Naive thymus-derived CD4-positive, alpha-beta T cell (primary cell): Measurements from ENCODE around the gene BLVRB. TPM values are rescaled to one million over a fixed set of nuclear protein-coding genes. Genes with fewer than 3 reads are reported as not detected.
"Not testable (repeated sequence)": the region's sequence is repeated elsewhere in the genome, so short reads cannot be mapped to it uniquely, and the experiment has no call there.

ENCODE experiments used
- ATAC-seq: fragments of 150-1000 bp; cut with Tn5 transposase; 2 replicates; pipeline ENCODE4 v1.10.0; 2021; ENCODE audit warnings: mild to moderate bottlenecking, moderate library complexity
- CTCF ChIA-PET: fragments of 350-600 bp; sonication (Branson Sonifier 250); formaldehyde crosslinking; loops from one replicate; lab custom pipeline; 2021; ENCODE audit warnings: antibody characterized with exemption; lab: Charles Lee
- POLR2A ChIA-PET: fragments of 350-600 bp; sonication (Branson Sonifier 250); formaldehyde crosslinking; loops from one replicate; lab custom pipeline; 2021; ENCODE audit warnings: antibody characterized with exemption, inconsistent platforms; lab: Charles Lee
- DNase-seq, 9 donors: peaks; one replicate each; pipeline versions ENCODE4 v3.0.0 to v3.0.0-alpha.2; 2020 to 2022; ENCODE audit warnings: mixed read lengths in 1 of 9
- H3K27ac ChIP-seq: one replicate; pipeline ENCODE4 v1.7.0; 2013; ENCODE audit warnings: mild to moderate bottlenecking, low read depth, low read length, moderate library complexity
- H3K27me3 ChIP-seq, 2 donors: one replicate each; pipeline ENCODE4 v1.7.0; 2013; ENCODE audit warnings: low read length in 2 of 2, mild to moderate bottlenecking in 2 of 2, moderate library complexity in 2 of 2; ENCODE audit not compliant: control insufficient read depth in 2 of 2, insufficient read depth in 2 of 2
- H3K36me3 ChIP-seq, 3 experiments: 1 replicate in 2 of 3; 2 replicates in 1 of 3; pipeline ENCODE4 v1.7.0; 2013; ENCODE audit warnings: low read length in 3 of 3, mild to moderate bottlenecking in 3 of 3, moderate library complexity in 1 of 3; ENCODE audit not compliant: insufficient read depth in 3 of 3, control insufficient read depth in 2 of 3
- H3K4me1 ChIP-seq, 2 donors: one replicate each; pipeline ENCODE4 v1.7.0; 2013; ENCODE audit warnings: low read length in 2 of 2, mild to moderate bottlenecking in 2 of 2, moderate library complexity in 1 of 2; ENCODE audit not compliant: control insufficient read depth in 2 of 2, insufficient read depth in 2 of 2
- H3K4me3 ChIP-seq: 2 replicates; pipeline ENCODE4 v1.7.0; 2013; ENCODE audit warnings: mild to moderate bottlenecking, low read length
- H3K9me3 ChIP-seq, 3 experiments: 1 replicate in 2 of 3; 2 replicates in 1 of 3; pipeline ENCODE4 v1.7.0; 2013; ENCODE audit warnings: low read length in 3 of 3; ENCODE audit not compliant: control insufficient read depth in 2 of 3
- H3K27ac Mint-ChIP-seq, 9 donors: one replicate each; pipeline ENCODE4 v1.8.0; 2020 to 2022; ENCODE audit warnings: mixed read lengths in 9 of 9, mild to moderate bottlenecking in 8 of 9, moderate library complexity in 5 of 9, inconsistent platforms in 2 of 9
- H3K27me3 Mint-ChIP-seq, 5 donors: one replicate each; pipeline ENCODE4 v1.8.0; 2021 to 2022; ENCODE audit warnings: mixed read lengths in 5 of 5, mild to moderate bottlenecking in 1 of 5
- H3K36me3 Mint-ChIP-seq, 5 donors: one replicate each; pipeline ENCODE4 v1.8.0; 2020 to 2022; ENCODE audit warnings: mixed read lengths in 5 of 5, mild to moderate bottlenecking in 3 of 5, inconsistent platforms in 1 of 5
- H3K4me1 Mint-ChIP-seq, 7 donors: one replicate each; pipeline ENCODE4 v1.8.0; 2020 to 2022; ENCODE audit warnings: mixed read lengths in 7 of 7, mild to moderate bottlenecking in 3 of 7, inconsistent platforms in 1 of 7
- H3K4me3 Mint-ChIP-seq, 10 donors: one replicate each; pipeline ENCODE4 v1.8.0; 2020 to 2022; ENCODE audit warnings: mild to moderate bottlenecking in 10 of 10, mixed read lengths in 10 of 10, moderate library complexity in 6 of 10, inconsistent platforms in 2 of 10
- H3K9me3 Mint-ChIP-seq, 11 donors: one replicate each; pipeline ENCODE4 v1.8.0; 2020 to 2022; ENCODE audit warnings: mixed read lengths in 11 of 11, mild to moderate bottlenecking in 4 of 11, inconsistent platforms in 1 of 11, moderate library complexity in 1 of 11
- intact Hi-C, 2 donors: fragments of 100-400 bp; cut with micrococcal nuclease; formaldehyde crosslinking; loops; one replicate each; pipeline ENCODE4 v1.15.1; 2023
- polyA plus RNA-seq, 2 donors: library from polyadenylated mRNA; unstranded; fragments of 300-500 nt; fragmentation: Illumina TruSeq; gene quantifications; one replicate each; pipeline ENCODE4 v1.2.3, GENCODE V29; 2021
- total RNA-seq, 6 experiments: library from RNA in 5 of 6; stranded (reverse) in 5 of 6; gene quantifications; 1 replicate in 5 of 6; 2 replicates in 1 of 6; pipeline ENCODE4 v1.2.3 and lab custom pipeline; 2021 to 2026

BLVRB gene
- total and polyA plus RNA-seq, 7 experiments from 2014 or later: 11.0 to 42.2 (median 14.3) TPM

- H3K9me3 Mint-ChIP-seq: no peaks in the 10 kb centered on the region
- Histone ChIP-seq H3K27me3 (no peaks in the 10 kb centered on the region), H3K4me3 (no peak overlapping the region), H3K4me1 (no peaks in the 10 kb centered on the region), H3K9me3 (no peaks in the 10 kb centered on the region), H3K27ac (no peak overlapping the region), H3K36me3 (no peaks in the 10 kb centered on the region)
- CTCF ChIA-PET: no interaction called here
- DNase-seq: no peak
- H3K27me3 Mint-ChIP-seq: peaks cover 0 to 19% (median 10%) of the 10 kb centered on the region in 5 donors
- H3K36me3 Mint-ChIP-seq: peaks cover 0 to 4% (median 0%) of the 10 kb centered on the region in 5 donors
- POLR2A ChIA-PET: no interaction called here
- H3K4me1 Mint-ChIP-seq: no peaks in the 10 kb centered on the region
- no peak overlapping the region for H3K4me3 Mint-ChIP-seq
- no peak overlapping the region for H3K27ac Mint-ChIP-seq
- intact Hi-C loops: no loop called here
- no peak for ATAC-seq
Observed at GRCh38 chr19:40493778-40494177, 28.2 kb upstream of the BLVRB start.

- no peak overlapping the region for H3K4me3 Mint-ChIP-seq
- H3K9me3 Mint-ChIP-seq: no peaks in the 10 kb centered on the region
- H3K27ac Mint-ChIP-seq: no peak overlapping the region
- H3K36me3 Mint-ChIP-seq: peaks cover 0 to 4% (median 0%) of the 10 kb centered on the region in 5 donors
- no peak overlapping the region for H3K4me3 ChIP-seq
- no peaks in the 10 kb centered on the region for H3K4me1 ChIP-seq
- no peaks in the 10 kb centered on the region for H3K9me3 ChIP-seq
- peaks cover 9 to 25% (median 21%) of the 10 kb centered on the region in 5 donors for H3K27me3 Mint-ChIP-seq
- DNase-seq (no peak), ATAC-seq (no peak)
- peaks cover 0 to 9% (median 7%) of the 10 kb centered on the region in 7 donors for H3K4me1 Mint-ChIP-seq
- intact Hi-C loops: no loop called here
- no peaks in the 10 kb centered on the region for H3K36me3 ChIP-seq
- CTCF ChIA-PET: interaction anchor here (0.7 kb wide), 1 partner anchor 142 kb away, joined by 3 read pairs; no protein-coding TSS in a partner anchor
- no peak overlapping the region for H3K27ac ChIP-seq
- no peaks in the 10 kb centered on the region for H3K27me3 ChIP-seq
- POLR2A ChIA-PET: no interaction called here
Observed at GRCh38 chr19:40492274-40492673, 26.7 kb upstream of the BLVRB start.

DNA sequence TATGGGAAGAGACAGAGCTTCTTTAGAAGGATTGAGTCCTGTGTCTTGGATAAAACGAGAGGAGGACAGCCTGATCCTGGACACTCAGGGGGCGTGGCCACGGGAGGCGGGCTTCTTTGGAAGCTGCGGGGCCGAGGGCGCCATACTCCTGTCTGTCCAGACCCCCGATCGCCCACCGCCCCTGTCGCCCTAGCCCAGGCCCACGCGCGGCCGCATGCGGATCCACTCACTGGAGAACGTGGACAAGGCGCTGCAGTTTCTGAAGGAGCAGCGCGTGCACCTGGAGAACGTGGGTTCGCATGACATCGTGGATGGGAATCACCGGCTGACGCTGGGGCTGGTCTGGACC lies 24.3 kb upstream of the BLVRB start:
- no peak overlapping the region for H3K4me3 Mint-ChIP-seq
- ATAC-seq: no peak

GRCh38 chr19:40486017-40486416 lies 20.5 kb upstream of the BLVRB start:
- Histone ChIP-seq H3K4me1 (no peaks in the 10 kb centered on the region), H3K27ac (no peak overlapping the region), H3K4me3 (no peak overlapping the region), H3K36me3 (no peaks in the 10 kb centered on the region), H3K9me3 (no peaks in the 10 kb centered on the region), H3K27me3 (no peaks in the 10 kb centered on the region)
- H3K27me3 Mint-ChIP-seq: peaks cover 6 to 40% (median 20%) of the 10 kb centered on the region in 5 donors
- ATAC-seq (no peak), DNase-seq (no peak)
- H3K36me3 Mint-ChIP-seq: no peaks in the 10 kb centered on the region
- ChIA-PET CTCF (no interaction called here), POLR2A (no interaction called here)
- no peak overlapping the region for H3K4me3 Mint-ChIP-seq
- no peak overlapping the region for H3K27ac Mint-ChIP-seq
- peaks cover 0 to 9% (median 7%) of the 10 kb centered on the region in 7 donors for H3K4me1 Mint-ChIP-seq
- intact Hi-C loops: no loop called here
- no peaks in the 10 kb centered on the region for H3K9me3 Mint-ChIP-seq

More for the DNA sequence above, 24.3 kb upstream of the BLVRB start:
- no peaks in the 10 kb centered on the region for H3K36me3 ChIP-seq
- no peak overlapping the region for H3K4me3 ChIP-seq
- POLR2A ChIA-PET: no interaction called here
- H3K9me3 ChIP-seq: no peaks in the 10 kb centered on the region
- DNase-seq: no peak
- H3K27ac ChIP-seq: no peak overlapping the region
- H3K9me3 Mint-ChIP-seq: no peaks in the 10 kb centered on the region
- H3K4me1 Mint-ChIP-seq: peaks cover 0 to 9% (median 7%) of the 10 kb centered on the region in 7 donors
- CTCF ChIA-PET: no interaction called here
- no peaks in the 10 kb centered on the region for H3K4me1 ChIP-seq
- no peaks in the 10 kb centered on the region for H3K27me3 ChIP-seq
- no peak overlapping the region for H3K27ac Mint-ChIP-seq
- peaks cover 0 to 4% (median 0%) of the 10 kb centered on the region in 5 donors for H3K36me3 Mint-ChIP-seq
- intact Hi-C loops: no loop called here
- peaks cover 16 to 35% (median 20%) of the 10 kb centered on the region in 5 donors for H3K27me3 Mint-ChIP-seq

DNA sequence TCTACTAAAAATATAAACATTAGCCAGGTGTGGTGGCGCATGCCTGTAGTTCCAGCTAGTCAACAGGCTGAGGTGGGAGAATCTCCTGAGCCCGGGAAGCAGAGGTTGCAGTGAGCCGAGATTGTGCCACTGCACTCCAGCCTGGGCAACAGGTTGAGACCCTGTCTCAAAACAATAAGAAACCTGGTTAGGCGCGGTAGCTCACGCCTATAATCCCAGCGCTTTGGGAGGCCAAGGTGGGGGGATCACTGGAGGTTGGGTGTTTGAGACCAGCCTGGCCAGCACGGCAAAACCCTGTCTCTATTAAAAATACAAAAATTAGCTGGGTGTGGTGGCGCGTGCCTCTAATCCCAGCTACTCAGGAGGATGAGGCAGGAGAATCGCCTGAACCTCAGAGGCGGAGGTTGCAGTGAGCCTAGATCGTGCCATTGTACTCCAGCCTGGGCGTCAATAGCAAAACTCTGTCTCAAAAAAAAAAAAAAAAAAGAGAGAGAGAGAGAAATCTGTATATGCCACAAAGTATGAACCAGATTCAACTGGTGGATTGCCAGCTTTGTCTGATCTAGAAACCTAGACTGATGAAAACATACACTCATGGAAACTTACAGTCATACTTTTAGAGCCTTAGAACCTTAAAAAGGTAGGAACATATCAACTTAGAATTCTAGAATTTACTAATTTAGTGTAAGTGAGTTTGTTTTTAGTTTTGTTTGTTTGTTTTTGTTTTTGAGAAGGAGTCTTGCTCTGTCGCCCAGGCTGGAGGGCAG lies 10.5 kb upstream of the BLVRB start:
- H3K9me3 ChIP-seq, DNase-seq, H3K4me3 ChIP-seq, ATAC-seq, H3K27ac ChIP-seq, H3K9me3 Mint-ChIP-seq, intact Hi-C loops, H3K4me1 Mint-ChIP-seq, H3K4me1 ChIP-seq, H3K27ac Mint-ChIP-seq, H3K36me3 Mint-ChIP-seq, H3K27me3 Mint-ChIP-seq, H3K36me3 ChIP-seq, H3K4me3 Mint-ChIP-seq, H3K27me3 ChIP-seq: not testable (repeated sequence)
- ChIA-PET POLR2A (interaction anchor here (0.9 kb wide), 1 partner anchor 28 kb away, joined by 3 read pairs; no protein-coding TSS in a partner anchor), CTCF (interaction anchor here (0.8 kb wide), 1 partner anchor 786 kb away, joined by 4 read pairs; no protein-coding TSS in a partner anchor)

GRCh38 chr19:40474737-40475136 lies 9.2 kb upstream of the BLVRB start:
- CTCF ChIA-PET: interaction anchor here (1.0 kb wide), 1 partner anchor 10 kb away, joined by 3 read pairs; no protein-coding TSS in a partner anchor

More at GRCh38 chr19:40474737-40475136, 9.2 kb upstream of the BLVRB start:
- Mint-ChIP-seq H3K9me3 (no peaks in the 10 kb centered on the region), H3K4me3 (no peak overlapping the region), H3K27ac (no peak overlapping the region), H3K27me3 (no peaks in the 10 kb centered on the region), H3K36me3 (no peaks in the 10 kb centered on the region), H3K4me1 (no peaks in the 10 kb centered on the region)
- intact Hi-C loops: no loop called here
- no peak for DNase-seq
- H3K4me3 ChIP-seq: no peak overlapping the region
- POLR2A ChIA-PET: interaction anchor here (1.3 kb wide), 1 partner anchor 9 kb away, joined by 4 read pairs; the partner anchor contains the start of gene BLVRB
- H3K36me3 ChIP-seq: no peaks in the 10 kb centered on the region
- H3K4me1 ChIP-seq: no peaks in the 10 kb centered on the region
- no peak overlapping the region for H3K27ac ChIP-seq
- H3K9me3 ChIP-seq: no peaks in the 10 kb centered on the region
- ATAC-seq: no peak
- H3K27me3 ChIP-seq: no peaks in the 10 kb centered on the region
